ENCODE measurements around the gene UBE2H. TPM values are rescaled to one million over a fixed set of nuclear protein-coding genes. Genes with fewer than 3 reads are reported as not detected.

The UBE2H gene
- total RNA-seq, 1 experiment from 2014 or later = 75.1 TPM

- Mint-ChIP-seq H3K27ac (peak overlapping the region in 1 of 3 experiments; percentile 75; a peak in 1 of 7 replicates), H3K4me1 (peaks cover 15 to 19% of the 10 kb centered on the region in 2 experiments), H3K4me3 (no peak overlapping the region; a peak in 1 of 5 replicates), H3K36me3 (ENCODE audit: insufficient read depth in 1 of 3, low read depth in 3 of 3) (no peaks in the 10 kb centered on the region; a peak in 2 of 7 replicates), H3K9me3 (no peaks in the 10 kb centered on the region), H3K27me3 (ENCODE audit: low read depth) (peaks cover 53% of the 10 kb centered on the region)
- Histone ChIP-seq H3K4me2 (ENCODE audit: insufficient read depth, insufficient read length, low read length) (no peak overlapping the region), H4K20me1 (ENCODE audit: control insufficient read depth, insufficient read depth, insufficient read length) (no peaks in the 10 kb centered on the region), H2BK15ac (ENCODE audit: low read depth, low read length) (no peak overlapping the region), H3K27me3 (ENCODE audit: insufficient read depth, low read length) (peaks cover 14% of the 10 kb centered on the region; the same call in 1 of the 2 replicates), H3K4me1 (ENCODE audit: insufficient read depth, low read length) (peaks cover 4% of the 10 kb centered on the region; the same call in 1 of the 2 replicates), H3K9me3 (ENCODE audit: control insufficient read depth, low read depth, low read length) (no peaks in the 10 kb centered on the region), H3K23ac (ENCODE audit: insufficient read length, low read depth, low read length) (no peak overlapping the region), H3T11ph (ENCODE audit: low read length) (no peak overlapping the region), H2BK20ac (ENCODE audit: low read depth, low read length, poor library complexity, severe bottlenecking) (no peak overlapping the region), H2AK5ac (ENCODE audit: insufficient read length, low read length) (no peak overlapping the region), H4K5ac (ENCODE audit: insufficient read length, low read depth, low read length) (no peak overlapping the region), H4K91ac (ENCODE audit: insufficient read length, low read depth, low read length) (no peak overlapping the region), H2BK5ac (ENCODE audit: insufficient read length, low read length) (no peak overlapping the region), H3K79me2 (ENCODE audit: insufficient read depth, low read length) (no peaks in the 10 kb centered on the region), H4K8ac (replicated peaks; ENCODE audit: insufficient read length, low read depth, low read length) (no peak overlapping the region), H3K79me1 (ENCODE audit: insufficient read depth, low read depth, low read length, poor library complexity, severe bottlenecking) (no peaks in the 10 kb centered on the region), H3K14ac (ENCODE audit: insufficient read depth, low read length) (no peak overlapping the region), H3K27ac (ENCODE audit: insufficient read length, low read depth, low read length) (no peak overlapping the region), H3K23me2 (ENCODE audit: insufficient read length, low read depth, low read length, poor library complexity, severe bottlenecking) (no peaks in the 10 kb centered on the region), H3K9ac (ENCODE audit: extremely low read depth, insufficient read length, low read length) (no peak overlapping the region), H2AFZ (ENCODE audit: low read length) (no peak overlapping the region), H3K4ac (ENCODE audit: low read depth, low read length) (no peak overlapping the region), H3K18ac (ENCODE audit: insufficient read length, low read depth, low read length) (no peak overlapping the region), H2BK120ac (ENCODE audit: low read depth, low read length, poor library complexity, severe bottlenecking) (no peak overlapping the region), H3K56ac (ENCODE audit: insufficient read length, low read depth, low read length) (no peak overlapping the region), H2BK12ac (ENCODE audit: insufficient read length, low read depth, low read length) (no peak overlapping the region)
- DNase-seq = no peak
- TF ChIP-seq CTCF (conservative IDR thresholded peaks at IDR 0.05) = no peak
- no CpG with 5 or more reads among the region's 9 CpGs for WGBS (ENCODE audit: extremely low coverage, insufficient read length, low lambda C conversion rate)
Measured at GRCh38 chr7:129793506-129794310, 159.1 kb downstream of the UBE2H start.
